ENCODE data around the gene MICU1.
"Not testable (repeated sequence)": the region's sequence is repeated elsewhere in the genome, so short reads cannot be mapped to it uniquely, and the experiment has no call there.

The MICU1 gene, protein sequence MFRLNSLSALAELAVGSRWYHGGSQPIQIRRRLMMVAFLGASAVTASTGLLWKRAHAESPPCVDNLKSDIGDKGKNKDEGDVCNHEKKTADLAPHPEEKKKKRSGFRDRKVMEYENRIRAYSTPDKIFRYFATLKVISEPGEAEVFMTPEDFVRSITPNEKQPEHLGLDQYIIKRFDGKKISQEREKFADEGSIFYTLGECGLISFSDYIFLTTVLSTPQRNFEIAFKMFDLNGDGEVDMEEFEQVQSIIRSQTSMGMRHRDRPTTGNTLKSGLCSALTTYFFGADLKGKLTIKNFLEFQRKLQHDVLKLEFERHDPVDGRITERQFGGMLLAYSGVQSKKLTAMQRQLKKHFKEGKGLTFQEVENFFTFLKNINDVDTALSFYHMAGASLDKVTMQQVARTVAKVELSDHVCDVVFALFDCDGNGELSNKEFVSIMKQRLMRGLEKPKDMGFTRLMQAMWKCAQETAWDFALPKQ

DNA sequence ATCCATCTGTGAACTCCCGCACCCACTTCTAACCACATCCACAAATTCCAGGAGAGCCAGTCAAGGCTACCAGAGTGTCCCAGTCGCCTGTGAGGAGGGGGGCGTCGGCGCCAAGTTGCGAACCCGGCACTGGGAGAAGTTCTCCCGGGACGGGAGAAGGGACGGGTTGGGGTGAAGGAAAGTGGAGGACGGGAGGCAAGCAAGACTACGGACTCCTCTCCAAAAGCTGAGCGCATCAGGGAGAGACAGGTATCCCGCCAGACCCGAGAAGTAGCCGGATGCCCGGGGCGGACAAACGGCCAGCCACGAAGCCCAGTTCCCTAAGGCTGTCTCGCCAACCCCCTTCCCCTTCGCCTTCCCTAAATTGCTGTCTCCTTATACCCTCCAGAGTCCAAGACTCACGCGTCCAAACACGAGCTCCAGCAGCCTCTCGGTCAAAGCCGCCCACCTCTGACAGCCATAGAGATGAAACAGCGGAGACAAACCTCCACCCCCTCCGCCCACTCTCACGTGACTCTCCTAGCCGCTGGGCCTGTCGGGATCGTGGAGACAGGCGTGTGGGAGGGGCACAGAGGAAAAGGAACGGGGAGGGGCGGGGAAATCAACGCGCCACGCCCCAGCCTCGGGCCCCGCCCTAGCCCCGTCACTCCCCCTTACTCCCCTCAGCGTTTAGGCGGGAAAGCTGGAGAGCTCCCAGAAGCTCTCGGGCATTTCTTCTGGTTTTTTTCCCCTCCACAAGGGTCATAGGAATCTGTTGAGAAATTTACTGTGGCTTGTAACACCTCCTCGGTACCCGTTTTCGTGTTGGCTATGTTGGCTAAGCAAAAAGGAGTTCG lies at the start of gene MICU1:
MICU1 (minus strand) TSS at position 472 of the 836 bp plus-strand sequence. CDS start 59,286 bp downstream, outside the sequence.
- DNase-seq = peak; percentile 43

DNA sequence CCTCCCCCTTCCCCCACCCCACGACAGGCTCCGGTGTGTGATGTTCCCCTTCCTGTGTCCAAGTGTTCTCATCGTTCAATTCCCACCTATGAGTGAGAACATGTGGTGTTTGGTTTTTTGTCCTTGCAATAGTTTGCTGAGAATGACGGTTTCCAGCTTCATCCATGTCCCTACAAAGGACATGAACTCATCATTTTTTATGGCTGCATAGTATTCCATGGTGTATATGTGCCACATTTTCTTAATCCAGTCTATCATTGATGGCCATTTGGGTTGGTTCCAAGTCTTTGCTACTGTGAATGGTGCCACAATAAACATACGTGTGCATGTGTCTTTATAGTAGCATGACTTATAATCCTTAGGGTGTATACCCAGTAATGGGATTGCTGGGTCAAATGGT lies 48.3 kb upstream of the MICU1 start:
- not testable (repeated sequence) for DNase-seq

DNA sequence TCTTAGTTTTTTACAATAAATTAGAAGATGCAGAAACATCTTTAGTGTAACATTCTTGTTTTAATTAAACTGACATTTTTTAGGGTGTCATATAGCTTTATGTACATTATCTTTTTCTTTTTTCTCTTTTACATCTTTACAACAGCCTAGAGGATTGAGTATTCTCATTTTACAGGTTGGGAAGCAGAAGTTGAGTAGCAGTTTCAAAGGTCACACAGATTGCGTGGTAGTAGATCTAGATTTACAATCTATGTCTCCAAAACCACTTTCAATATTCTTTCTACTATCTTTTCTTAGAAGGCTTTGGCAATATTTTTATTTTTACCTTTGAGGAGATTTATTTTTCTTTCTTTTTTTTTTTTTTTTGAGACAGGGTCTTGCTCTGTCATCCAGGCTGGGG lies 47.4 kb upstream of the MICU1 start:
- no peak for DNase-seq

DNA sequence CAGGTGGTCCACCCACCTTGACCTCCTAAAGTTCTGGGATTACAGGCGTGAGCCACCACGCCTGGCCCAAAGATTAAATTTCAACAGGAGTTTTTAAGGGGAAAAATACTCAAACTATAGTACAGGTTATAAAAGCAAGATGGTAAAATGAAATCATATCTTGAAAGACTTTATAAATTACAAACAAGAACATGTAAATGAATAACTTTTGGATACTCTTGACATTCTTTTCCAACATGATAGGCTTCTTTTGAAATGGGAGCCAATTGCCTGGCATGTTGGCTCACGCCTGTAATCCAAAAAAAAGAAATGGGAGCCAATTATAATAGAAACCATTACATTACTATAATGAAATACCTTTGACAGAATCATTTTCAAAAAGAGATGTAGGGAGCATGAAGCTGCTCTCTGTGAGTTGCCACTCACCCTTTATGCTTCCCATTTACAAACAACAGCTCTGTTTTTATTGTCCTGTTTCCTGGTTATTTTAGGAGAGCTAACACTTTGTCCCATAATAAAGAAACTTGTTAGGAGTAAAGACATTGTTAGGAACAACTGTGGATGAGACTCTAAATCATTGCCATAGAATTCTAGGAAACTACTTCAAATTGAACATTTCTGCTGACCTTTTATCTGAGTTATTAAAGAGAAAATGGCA lies 41.5 kb upstream of the MICU1 start:
- no peak for DNase-seq

DNA sequence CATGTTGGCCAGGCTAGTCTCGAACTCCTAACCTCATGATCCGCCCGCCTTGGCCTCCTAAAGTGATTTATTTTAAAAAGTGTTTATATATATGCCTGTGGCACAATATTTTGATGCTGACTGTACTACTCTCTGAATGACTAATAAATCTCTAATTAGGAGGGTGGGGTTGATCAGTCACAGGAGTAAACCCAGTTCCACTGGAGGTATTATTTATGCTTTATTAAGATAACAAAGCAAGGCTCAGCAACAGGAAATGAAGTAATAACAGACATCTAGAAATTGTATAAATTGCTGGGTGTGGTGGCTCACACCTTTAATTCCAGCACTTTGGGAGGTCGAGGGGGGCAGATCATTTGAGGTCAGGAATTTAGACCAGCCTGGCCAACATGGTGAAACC lies 40.0 kb upstream of the MICU1 start:
- DNase-seq = no peak

DNA sequence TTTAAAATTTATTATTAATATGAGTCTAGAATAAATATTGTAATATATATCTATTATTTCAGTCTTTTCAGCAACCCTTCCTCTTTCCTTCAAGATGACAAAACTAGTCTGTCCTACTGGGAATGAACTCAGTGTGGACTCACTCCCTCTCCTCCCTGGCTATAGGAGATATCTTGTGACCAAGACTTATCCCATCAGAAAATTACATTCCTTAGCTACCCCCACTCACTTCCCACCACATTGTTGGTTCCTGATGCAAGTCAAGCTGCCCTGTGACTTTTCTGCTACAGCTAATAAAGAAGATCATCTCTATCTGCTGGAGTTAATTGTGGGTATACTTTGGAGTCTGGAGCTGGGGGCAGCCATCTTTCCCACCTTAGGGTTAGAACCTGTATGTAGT lies 38.1 kb upstream of the MICU1 start:
- no peak for DNase-seq

DNA sequence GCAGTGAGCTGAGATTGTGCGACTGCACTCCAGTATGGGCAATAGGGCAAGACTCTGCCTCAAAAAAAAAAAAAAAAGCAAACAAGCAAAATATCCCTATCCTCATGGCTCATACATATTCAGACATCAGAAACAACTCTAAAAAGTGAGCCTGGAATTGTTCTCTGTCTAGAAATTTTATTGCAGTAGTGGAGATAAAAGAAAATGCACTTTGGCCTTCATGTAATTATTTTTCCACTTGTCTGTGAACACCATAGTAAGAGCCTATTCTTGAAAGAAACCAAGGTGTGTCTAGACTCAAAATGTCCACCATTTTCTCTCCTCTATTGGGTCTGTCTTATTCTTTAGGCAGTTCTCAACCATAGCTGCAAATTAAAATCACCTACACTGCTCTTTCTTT lies 35.6 kb upstream of the MICU1 start:
- DNase-seq = no peak

DNA sequence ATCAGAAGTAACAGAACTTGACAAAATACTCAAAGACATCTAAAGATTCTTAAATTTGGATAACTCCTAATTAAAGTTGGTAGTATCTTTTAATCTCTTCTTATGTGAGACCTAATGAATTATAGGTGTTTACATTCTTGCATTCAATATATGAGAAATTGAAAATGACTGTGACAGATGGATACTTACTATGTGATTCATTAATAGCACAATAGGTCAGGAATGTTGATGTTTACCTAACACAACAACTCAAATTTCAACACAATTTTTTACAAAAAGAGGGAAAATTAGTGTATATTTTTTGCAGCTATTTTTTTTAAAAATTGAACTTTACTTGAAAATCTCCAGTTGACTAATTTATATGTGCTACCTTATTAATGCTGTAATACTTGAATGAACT lies 34.3 kb upstream of the MICU1 start:
- DNase-seq = no peak

DNA sequence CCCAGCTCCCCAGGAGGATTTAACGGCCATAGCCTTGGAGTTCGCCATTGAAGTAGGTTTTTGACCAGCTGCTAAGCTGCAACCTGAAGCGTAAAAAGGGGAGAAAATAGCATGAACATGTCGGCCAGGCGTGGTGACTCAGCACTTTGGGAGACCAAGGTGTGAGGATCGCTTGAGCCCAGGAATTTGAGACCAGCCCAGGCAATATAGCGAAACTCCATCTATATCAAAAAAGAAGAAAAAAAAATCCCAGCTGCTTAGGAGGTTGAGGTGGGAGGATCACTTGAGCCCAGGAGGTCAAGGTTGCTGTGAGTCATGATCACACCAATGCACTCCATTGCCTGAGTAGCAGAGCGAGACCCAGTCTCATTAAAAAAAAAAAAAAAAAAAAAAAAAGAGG lies 33.8 kb upstream of the MICU1 start:
- DNase-seq = no peak

DNA sequence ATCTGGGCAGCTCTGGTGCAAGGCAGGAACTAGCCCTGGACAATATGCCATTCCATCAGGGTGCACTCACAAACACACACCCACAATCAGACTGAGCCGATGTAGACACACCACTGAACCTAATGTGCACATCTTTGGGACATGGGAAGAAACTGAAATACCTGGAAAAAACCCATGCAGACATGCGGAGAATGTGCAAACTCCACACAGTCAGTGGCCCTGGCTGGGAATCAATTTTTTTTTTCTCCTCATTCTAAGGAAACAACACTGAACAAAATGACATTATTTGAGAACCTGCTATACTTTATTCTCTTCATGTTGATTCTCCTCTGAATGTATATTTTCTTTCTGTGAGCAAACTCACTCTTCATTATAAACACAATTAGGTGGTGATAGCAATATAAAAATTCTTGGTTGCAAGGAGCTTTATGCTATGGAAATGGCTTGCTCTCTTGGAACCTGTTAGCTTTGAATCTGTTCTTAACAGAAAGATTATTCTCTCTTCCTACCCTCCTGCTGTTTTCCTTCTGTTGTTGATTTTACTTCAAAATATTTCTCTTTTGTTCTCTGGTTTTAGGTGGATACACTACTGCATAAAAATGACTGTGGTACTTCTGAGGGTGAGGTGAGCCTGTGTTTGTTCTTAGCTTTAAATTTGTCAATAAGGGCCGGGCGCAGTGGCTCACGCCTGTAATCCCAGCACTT lies 33.0 kb upstream of the MICU1 start:
- DNase-seq = no peak

DNA sequence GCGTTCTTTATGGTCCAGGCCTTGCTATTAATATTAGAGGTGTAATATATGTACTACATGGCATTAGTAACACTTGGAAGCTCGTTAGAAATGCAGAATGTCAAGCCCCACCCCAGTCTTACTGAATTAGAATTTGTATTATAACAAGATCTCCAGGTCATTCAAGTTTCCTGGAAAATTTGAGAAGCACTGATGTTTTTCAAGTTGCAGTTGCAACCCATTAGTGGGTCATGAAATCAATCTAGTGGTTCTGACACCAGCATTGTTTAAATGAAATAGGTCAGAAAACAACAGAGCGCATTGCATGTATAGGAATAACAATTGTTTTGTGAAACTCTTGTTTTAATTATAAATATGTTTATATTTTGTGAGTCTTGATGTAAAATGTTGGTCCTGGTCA lies 28.8 kb upstream of the MICU1 start:
- no peak for DNase-seq

DNA sequence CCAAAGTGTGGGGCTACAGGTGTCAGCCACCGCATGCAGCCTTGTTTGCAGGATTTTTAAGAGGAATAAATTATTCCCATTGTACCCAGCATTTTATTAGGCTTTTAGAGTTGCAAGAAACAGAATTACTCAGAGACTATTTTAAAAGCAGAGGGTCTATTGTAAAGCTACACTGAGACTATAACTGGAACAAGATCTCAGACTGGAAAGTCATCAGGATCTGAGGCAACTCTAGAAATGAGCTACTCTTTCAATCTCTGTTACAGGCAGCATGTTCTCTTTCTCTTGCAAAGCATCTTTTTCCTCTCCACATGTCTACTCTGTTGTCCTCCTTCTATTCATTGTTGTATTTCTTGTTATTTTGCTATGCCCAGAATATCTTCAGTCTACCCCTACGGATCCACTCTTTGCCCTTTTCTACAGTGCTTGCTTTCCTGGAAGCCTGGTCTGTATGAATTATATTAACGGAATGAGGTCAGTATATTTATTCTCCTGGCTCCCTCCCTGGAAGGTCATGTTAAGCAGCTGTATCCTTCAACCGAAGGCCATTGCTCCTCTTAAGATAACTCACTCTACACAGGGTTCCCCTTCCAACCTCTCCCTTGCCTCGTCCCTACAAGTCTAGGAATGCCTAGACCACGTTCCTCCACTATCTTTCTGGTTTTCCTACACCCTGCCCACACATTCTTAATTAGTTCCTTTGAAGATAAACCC lies 27.7 kb upstream of the MICU1 start:
- no peak for DNase-seq

DNA sequence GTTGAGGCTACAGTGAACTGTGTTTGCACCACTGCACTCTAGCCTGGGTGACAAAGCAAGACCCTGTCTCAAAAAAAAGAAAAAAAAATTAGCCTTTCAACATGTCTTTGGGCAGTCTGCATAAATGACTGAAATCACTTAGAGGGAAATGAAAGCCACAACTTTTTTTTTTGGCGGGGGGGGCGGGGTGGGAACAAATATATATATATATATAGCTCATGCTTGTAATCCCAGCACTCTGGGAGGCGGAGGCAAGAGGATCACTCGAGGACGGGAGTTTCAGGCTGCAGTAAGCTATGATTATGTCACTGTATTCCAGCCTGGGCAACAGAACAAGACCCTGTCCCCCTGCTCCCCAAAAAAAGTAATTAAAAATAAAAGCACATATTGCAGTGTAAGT lies 23.4 kb upstream of the MICU1 start:
- DNase-seq = no peak

DNA sequence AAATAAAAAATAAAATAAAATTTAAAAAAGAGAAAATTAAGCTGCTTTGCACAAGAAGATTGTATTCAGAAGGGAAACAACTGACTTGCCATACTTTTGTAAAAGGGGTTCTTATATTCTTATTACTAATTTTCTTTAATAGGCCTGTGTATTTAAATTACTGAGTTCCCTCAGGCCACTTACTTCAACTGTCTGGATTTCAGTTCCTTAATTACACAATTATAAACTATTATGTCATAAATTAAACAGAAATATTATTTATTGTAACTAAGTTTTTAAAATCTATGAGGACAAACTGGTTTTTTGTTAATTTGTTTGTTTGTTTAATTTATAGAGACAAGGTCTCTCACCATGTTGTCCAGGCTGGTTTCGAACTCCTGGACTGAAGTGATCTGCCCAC lies 22.4 kb upstream of the MICU1 start:
- no peak for DNase-seq

DNA sequence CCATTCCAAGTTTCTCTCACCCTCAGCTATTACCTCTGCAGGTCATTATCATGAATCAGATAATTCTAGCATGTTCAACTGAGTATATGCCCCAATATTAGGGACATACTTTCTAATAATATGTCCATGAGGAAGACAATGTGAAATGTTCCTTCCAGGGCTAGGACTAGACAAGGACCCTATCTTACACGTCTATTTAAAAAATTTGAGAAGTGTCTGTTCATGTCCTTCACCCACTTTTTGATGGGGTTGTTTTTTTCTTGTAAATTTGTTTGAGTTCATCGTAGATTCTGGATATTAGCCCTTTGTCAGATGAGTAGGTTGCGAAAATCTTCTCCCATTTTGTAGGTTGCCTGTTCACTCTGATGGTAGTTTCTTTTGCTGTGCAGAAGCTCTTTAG lies 21.1 kb upstream of the MICU1 start:
- DNase-seq = not testable (repeated sequence)

DNA sequence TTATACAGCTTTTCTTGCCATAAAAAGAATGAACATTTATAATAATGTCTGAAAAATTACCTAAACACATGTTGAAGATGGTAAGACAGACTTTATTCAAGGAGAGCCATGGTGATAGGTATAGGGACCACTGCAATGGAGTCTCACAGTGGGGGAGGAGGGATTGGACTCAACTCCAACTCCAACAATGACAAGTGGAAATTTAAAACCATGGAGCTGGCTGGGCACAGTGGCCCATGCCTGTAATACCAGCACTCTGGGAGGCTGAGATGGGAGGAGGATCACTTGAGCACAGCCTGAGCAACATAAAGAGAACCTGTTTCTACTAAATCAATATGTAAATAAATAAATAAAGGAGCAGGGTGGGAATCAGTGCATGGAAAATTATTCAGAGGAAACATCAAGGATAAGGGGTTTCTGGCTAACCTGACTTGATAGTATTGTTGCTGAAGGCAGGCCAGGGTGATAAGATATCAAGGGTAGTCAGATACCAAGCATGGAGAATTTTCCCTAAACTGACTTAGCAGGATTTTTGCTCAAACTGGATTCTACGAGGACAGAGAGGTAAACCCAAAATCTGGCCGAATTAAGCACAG lies 19.5 kb upstream of the MICU1 start:
- DNase-seq = no peak

DNA sequence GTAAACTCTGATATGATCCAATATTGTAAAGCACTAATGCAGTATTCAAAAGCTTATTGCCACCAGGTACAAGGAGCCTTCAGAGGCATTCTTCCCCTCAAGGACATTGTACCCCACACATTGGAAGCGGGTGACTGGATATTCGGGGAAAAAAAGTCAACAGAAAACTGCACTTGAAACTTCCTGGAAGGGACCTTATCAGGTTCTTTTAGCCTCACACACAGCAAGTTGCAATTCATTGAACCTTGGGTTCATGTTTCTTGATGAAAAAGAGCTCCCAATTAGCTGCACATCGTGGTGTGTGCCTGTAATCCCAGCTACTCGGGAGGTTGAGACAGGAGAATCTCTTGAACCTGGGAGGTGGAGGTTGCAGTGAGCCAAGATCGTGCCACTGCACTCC lies 16.4 kb upstream of the MICU1 start:
- no peak for DNase-seq

DNA sequence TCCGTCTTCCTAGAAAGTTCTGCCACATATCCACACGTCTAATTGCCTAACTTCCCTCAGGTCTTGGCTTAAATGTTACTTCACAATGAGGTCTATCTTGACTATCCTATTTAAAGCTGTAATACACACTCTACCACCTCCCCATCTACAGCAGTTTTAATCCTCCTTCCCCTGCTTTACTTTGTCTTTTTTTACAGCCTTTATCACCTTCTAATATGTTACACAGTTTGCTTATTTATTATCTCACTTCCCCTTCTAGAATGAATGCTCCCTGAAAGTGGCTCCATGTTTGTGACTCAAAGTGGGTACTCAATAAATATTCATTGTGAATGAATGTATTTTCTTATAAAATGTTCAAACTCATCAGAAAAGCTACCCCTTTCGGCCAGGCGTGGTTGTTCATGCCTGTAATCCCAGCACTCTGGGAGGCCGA lies 13.6 kb upstream of the MICU1 start:
- DNase-seq = no peak

DNA sequence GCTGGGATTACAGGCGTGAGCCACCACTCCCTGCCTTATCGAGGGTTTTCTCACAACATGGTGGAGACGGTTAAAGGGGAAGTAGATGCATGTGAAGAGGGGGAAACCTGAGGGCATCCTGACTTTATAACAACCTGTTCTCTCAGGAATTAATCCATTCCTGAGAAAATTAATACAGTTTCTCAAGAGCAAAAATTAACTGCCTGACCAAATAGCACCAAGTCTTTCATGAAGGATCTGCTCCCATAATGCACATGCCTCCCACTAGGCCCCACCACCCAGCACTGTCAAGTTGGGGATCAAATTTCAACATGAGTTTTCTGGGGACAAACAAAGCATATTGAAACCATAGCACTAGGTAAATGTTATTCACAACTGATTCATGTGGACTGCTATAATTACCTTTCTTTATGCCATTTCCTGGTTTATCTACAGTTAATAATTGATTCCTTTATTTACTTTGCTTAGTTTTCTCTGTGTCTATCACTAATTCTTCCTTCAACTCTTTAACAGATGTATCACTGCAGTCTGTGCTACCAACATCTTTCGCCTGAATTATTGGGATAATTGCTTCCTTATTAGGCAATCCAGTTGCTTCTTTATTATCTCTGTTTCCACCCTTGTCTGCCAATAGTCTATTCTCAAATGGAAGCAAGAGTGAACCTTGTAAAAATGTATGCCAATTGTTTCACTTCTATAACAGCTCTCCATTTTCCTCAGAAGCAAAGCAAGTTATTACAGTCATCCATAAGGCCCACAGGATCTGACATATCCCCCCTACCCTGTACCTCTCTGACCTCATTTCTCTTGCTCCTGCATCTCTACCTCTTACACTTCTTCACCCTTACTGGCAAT lies 12.9 kb upstream of the MICU1 start:
- no peak for DNase-seq

DNA sequence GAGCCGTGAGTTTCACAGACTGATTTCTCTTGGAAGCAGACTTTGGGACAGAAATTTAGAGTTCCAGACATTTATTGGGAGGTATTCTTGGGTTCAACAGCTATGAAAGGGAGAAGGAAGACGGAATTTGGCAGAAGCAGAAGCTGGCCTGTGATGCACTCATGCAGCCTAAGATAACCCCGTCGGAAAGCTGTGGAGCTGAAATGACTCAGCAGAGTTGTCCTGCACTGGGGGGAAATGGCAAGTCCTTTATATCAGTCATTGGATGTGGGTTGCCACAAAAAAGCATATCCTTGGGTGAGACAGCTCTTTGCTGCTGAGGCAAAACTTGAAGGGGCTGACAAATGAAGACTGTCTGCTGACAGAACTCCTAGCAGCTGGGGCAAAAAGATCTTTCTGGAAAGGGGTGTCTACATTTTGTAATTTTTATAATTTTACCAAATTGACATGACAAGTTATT lies 11.5 kb upstream of the MICU1 start:
- DNase-seq = no peak

DNA sequence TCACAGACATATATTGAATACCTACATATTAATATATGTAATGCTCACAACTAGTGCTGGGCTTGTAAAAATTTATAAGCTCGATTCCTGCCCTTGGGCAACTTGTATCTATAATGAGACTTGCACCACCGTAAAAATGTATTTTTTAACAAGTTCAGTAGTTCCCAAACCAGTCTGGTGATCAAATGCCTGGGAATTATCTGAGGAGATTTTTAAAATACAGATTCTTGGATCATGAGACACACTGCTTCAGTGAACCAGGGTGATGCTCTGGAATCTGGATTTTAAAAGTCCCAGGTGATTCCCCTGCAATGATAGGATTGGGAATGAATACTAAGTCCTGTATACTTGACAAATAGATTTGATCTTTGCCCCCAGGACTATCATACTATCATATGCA lies 4.3 kb upstream of the MICU1 start:
- DNase-seq = no peak
